Measurements from ENCODE around the gene KCNG2.

The KCNG2 gene

DNA sequence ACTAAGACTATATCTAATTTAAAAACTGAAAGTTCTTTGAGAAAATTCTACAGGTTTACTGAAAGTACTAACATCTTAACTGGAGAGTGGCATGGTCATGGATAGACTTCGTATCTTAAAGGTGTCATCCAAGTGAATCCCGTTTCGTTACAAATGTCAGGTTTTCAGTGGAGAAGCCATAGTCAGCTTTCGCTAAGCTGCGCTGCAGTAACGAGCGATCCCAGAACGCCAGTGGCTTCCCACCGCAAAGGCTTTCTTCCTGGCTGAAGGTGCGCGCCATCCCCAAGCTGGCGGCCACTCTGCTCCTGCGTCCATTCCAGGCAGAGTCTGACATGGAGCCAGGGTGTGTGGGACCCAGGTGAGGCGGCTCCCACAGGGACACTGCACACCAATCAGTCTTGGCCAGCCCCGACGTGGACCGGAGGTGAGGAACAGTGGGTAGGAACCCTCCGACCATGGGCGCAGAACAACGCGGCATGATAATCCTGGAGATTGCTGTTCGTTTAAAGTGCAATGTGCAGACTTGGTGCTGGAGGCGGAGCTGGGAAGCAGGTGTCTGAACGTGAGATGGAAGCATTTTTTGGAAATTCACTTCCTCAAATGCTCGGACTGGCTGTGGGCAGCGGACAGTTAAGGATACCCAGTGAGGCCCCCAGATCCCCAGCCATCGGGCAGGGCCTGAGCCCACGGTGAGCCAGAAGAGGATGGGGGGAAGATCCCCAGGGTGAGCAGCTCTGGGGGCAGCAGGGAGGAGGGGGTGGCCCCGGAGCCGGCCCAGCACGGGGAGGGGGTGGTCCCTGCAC lies 27.8 kb upstream of the KCNG2 start:
- no peak for DNase-seq

DNA sequence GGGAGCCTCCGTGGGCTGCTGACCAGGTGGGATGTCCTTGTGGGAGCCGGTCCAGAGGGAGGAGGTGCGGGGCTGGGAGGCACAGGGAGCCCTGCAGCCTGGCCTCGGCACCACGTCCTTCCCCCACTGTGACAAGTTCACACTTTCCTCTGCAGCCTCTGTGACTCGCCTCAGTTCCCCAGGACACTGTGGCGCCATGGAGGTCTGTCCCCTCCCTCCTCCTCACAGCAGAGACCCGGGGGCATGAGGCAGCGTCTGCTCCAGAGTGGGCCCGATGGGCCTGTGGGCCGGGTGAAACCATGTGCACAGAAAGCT lies 27.3 kb upstream of the KCNG2 start:
- DNase-seq: no peak

DNA sequence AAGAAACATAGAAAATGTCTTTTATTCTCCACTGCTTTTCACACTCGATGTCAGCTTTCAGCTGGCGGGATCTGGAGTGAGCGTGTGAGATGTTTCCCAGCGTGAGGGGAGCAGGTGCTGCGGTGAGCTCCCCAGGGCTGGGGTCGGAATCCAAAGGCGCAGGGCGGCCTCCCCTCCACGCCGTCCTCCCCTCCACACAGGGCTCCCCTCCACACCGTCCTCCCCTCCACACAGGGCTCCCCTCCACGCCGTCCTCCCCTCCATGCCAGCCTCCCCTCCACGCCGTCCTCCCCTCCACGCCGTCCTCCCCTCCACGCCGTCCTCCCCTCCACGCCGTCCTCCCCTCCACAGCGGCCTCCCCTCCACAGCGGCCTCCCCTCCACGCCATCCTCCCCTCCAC lies 26.9 kb upstream of the KCNG2 start:
- DNase-seq: no peak

DNA sequence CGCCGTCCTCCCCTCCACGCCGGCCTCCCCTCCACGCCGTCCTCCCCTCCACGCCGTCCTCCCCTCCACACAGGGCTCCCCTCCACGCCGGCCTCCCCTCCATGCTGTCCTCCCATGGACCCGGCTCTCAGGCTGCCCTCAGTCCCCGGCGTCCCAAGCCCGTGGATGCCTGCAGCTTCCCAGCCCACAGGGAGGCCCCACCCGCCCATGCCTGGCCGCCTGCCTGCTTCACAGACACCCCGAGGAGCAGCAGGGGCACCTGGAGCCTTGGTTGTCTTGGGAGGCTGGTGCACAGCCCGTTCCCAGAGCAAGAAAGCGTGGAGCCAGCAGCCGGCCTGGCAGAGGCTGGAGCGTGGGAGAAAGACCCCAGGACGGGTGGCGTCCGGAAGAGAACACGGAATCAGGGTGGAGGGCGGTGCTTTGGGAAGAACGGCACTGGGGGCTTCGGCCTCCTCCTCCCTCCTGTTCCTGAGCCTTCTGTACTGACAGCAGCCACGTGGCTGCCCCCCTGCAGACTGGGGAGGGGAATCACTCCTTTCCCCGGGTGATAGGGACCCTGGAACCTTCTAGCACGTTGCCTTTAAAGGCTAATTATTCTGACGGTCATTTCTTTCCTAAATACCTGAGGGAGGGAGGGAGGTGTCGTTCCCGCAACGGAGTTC lies 26.2 kb upstream of the KCNG2 start:
- no peak for DNase-seq

DNA sequence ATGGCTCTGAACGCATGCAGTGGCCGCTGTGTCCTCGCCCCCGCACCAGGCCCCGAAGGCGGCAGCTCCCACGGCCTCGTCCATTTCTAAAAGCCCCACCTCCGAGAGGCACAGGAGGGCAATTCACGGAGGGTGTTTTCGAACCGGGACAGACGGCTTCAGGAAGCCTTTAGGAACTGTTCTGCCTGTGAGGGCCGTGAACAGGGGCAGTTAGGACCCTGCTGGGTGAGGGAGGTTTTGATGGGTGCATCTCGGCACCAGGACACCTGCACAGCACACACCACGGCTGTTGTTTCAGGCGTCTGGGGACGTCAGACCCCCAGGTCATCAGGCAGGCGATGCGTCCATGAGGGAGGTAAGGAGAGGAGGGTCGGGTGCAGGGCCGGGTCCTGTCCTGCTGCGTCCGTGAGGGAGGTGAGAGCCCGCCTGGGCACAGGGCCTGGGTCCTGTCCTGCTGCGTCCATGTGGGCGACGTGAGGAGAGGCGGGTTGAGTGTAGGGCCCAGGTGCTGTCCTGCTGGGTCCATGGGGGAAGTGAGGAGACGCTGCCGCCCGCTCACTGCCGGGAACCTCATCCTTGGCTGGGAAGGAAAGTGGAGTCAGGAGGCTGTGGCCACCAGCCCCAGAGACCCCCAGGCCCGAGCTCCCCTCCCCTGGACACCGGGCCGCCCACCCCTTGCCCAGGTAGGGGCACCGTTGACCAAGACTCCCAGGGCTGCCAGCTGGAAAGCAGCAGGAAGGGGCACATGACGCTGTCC lies 25.5 kb upstream of the KCNG2 start:
- no peak for DNase-seq

DNA sequence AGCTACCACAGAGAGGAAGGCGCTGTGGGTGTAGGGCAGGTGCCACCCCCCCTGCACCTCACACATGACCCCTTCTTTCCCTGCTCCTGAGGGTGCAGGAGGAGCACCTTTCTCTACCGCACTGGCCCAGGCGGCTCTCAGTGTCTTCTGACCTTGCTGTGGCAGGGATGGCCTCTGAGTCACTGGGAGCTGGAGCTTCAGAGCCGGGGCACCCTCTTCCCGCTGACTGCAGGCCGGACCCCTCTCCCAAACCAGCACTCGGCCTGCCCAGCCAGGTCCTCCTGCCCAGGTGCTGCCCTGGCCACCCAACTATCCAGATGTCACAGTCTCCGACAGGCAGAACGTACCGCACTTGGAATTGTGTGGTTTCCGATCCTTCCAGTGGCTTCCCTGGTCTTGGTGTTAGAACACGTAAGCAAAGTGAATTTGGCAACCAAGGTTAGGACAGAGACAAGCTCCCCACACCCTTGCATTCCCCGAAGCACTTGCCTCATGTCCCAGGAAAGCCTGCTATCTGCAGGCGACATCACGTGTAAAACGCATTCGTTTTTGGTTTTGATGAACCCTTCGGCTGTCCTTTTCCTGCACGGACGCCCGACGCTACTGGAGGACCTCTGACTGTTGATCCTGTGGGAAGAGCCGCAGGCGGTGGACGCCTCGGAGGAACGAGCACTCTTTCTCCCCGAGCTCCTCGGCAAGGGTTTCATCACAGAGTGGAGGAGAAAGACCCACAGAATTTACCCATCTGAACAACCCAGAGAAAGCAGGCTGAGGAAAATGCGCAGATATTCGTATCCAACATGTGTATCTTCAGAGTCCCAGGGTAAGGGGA lies 24.7 kb upstream of the KCNG2 start:
- DNase-seq: no peak

DNA sequence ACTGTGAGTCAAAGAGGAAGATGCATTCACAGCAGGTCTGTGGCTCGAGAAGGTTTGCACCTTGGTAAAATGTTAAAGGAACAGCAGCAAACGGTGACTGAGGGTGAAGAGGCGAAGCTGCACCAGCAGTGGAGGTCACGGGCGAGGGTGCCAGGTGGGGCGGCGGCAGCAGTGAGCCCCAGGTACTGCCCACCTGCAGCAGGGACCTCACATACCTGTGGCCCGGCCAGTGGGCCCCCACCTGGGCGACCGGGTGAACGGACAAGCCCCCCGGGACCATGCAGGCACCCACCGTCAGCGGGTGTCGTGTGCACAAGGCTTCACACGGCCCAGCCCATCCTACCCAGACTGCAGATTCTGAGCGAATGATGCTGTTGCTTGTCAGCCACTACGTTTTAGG lies 23.6 kb upstream of the KCNG2 start:
- no peak for DNase-seq

DNA sequence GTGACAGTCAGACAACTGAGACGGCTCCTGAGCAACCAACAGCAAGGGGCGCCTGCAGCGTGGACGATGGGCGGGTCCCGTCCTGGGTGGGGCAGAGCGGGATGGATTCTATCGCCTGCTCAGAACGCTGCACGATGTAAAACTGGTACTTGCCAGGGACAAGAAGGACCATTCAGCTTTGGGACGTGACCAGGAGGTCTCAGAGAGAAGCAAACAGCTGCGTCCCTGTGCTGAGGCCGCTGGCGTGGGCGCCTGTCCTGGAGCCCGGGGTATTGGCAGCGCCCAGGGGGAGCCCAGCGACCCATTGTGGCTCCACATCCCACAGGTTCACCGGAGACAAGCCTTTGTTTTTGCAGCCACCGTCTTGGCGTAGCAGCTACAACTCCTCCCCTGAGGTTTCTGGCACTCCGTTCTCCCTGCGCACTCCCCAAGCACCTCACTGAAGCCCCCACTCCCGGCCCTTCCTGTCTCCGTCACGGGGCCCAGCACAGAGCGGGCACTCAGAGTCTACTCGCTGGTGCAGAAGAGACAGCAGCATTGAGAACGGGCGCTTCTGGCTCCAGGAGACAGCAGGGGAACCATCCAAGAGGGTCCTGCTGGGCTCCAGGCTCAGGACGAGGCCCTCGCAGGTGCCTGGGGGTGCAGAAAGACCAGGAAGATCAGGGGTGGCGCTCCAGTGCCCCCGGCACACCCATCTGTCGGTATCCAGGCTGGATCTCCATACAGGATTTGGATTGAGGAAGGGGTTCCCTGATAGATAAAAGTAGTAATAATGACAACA lies 22.1 kb upstream of the KCNG2 start:
- no peak for DNase-seq

DNA sequence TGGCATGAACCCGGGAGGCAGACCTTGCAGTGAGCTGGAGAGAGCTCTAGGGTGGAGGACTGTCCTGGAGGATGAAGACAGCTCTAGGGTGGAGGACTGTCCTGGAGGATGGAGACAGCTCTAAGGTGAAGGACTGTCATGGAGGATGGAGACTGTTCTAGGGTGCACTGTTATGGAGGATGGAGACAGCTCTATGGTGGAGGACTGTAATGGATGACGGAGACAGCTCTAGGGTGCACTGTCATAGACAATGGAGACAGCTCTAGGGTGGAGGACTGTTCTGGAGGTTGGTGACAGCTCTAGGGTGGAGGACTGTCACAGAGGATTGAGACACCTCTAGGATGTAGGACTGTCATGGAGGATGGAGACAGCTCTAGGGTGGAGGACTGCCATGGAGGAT lies 21.1 kb upstream of the KCNG2 start:
- DNase-seq: no peak

DNA sequence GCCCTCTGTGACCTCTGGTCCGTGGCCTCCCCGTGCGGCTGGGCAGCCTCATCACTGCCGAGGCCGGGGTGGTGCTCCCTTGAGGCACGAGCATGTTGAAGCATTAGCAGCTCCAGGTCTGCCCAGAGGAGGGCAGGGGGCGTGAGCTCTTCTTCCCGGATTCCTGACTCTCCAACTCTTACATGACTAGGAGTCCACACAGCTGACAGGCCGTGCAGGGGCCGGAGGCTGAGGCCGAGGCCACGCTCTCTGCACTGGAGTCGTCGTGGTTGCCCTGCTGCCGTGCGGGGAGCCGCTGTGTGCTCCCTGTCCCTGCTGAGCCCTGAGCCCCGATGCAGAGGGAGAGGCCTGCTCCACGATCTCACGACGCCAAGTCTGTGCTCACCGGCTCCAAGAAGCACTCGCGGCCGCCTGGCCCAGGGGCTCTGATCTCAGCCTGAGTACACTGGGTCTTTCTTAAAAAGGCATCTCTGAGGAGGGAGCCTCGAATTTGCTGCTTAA lies 19.4 kb upstream of the KCNG2 start:
- DNase-seq: no peak

DNA sequence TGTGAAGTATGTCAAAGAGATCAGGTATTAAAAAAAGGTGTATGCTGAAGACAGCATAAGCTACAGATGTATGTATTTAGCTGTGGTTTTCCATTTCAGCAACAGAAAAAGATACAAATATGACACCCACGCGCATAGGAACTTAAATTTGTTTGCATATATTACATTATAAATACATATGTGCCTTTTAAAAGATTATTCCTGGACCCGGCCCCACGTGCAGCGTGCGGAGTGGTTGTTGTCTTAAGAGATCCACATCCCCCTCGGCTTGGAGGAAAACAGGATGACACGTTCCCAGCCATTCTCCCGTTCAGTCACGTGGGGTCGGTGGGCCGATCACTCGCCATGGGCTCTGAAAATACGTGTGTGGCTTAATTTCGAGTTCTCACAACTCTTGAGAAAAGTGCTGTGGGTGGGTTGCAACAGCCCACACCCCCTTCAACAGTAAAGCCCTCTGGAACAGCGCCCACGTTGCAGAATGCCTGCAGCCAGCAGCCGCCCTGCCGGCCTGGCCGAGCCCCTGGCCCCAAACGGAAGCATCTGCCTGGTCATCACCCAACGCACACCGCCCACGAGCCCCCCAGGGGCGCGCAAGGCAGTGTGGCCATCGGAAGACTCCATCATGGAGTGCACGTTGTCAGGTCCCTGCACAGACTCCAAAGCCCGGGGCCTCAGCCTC lies 18.6 kb upstream of the KCNG2 start:
- no peak for DNase-seq

DNA sequence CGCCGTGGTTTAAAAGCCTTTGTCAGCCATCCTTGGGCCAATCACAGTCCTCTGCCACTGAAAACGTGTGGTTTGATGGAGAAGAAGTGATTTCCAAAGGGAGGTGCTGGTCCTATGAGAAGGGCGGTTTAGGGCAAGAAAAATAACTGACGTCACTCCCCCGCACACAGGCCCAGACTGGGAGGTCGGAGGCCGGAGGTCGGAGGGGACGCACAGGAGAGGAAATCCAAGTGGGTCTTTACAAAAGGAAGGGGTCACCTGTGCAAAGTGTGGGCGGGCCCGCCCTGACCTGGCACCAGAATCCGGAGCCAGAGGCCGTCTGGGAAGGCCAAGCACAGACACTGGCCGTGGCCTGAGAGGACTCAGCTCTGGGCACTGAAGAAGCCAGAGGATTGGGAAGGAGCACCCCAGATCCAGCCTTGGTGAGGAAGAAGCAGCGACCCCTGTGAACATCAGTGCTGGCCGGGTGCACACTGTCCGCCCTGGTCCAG lies 18.0 kb upstream of the KCNG2 start:
- DNase-seq: no peak

DNA sequence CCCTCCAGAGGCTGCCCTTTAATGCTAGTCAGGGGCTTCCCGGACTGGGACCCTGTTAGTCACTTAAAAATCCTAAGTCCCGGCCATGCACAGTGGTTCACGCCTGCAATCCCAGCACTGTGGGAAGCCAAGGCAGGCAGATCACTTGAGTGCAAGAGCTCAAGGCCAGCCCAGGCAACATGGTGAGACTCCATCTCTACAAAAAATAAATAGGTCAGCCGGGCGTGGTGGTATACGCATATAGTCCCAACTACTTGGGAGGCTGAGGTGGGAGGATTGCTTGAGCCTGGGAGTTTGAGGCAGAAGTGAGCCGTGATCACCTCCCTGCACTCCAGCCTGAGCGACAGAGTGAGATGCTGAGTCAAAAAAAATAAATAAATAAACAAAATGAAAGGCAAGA lies 17.2 kb upstream of the KCNG2 start:
- DNase-seq: no peak

DNA sequence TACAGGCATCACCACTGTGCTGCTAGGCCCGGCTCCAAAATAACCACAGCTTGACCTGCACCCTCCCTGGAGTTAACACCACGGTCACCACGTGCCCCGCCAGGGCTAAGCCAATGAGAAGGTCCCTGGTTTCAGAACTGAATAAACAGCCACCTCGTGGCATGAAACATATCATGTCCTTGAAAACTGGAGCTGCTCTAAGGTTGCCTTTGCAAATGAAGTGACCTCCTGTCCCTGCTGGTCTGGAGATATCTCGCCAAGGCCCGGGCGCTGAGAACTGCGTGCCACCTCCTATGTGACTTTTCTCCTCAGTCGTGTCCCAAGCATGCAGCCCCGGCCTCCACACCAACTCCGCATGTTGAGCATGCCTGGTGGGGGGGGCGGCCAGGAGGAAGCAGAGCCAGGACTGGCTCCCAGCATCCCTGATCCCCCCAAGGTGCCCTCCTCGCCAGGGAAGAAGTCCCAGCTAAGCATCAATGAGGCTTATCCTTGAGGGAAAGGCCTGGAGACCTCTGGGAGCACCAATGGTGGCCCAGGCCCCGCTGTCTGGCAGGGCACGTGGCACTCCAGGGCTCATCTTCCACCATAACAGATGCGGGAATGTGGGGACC lies 16.3 kb upstream of the KCNG2 start:
- DNase-seq: no peak

DNA sequence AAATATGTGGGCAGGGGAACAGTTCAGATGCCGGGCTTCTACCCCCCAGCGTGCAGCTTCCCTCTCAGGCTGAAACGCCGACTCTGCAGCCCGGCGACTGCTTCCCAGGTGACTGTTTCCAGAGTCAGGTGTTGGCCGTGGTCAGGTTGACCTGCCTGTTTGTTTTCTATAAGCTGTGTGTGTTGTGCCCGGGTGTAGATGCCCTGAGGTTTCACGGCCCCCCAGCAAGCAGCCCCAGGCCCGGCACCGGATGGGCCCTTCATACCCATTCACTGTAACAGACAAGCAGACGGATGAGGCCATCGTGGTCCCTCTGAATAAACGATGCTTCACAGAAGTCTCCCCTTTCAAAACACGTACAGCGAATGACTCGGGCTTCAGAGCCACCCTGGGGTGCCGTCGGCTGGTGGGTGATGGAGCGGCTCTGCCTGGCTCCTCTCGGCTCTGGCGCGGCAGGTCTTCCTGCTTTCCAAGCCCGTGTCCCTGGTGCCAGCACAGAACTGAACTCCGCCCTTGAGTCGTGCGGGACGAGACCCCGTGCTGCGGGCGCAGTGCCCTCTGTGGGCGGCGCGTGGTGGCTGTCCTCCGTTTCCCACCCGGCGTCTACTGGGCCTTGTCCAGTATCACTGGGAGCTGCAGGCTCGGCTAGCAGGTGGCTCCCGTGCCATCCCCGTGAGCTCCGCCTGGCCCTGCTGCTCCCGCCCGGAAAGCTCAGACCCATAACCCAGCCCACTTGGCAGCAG lies 15.0 kb upstream of the KCNG2 start:
- no peak for DNase-seq

DNA sequence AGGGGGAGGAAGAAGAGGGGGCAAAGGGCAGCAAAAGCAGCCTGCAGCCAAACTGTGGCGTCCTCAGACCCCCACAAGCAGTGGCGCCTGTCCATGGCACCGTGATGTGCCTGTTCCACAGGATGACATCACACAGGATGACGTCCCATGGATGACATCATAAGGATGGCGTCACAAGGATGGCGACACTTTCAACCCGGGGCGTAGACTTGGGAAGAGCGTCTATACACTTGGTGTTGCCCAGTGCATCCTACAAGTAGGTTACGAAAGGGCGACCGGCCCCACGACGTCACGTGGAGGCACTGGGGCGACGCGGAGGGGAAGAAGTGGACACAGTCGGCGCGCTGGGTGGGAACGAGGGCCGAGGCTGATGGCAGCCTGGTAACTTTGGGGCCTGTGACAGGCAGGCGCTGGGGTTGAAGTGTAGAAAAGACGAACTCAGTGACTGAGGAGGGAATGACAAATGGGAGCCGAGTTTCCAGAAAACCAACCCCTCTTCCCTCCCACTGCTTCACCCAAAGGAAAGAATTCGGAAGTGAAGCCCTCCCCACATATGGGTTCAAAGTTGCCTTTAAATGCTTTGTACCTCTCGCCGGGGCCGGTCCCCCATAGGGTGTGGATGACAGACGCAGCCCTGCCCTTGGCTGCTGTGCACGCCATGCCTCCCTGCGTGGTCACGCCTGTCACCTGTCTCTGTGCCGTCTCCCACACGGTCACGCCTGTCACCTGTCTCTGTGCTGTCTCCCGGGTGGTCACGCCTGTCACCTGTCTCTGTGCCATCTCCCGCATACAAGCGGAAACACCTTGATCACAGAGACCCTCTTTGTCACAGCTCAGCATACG lies 13.4 kb upstream of the KCNG2 start:
- DNase-seq: no peak

DNA sequence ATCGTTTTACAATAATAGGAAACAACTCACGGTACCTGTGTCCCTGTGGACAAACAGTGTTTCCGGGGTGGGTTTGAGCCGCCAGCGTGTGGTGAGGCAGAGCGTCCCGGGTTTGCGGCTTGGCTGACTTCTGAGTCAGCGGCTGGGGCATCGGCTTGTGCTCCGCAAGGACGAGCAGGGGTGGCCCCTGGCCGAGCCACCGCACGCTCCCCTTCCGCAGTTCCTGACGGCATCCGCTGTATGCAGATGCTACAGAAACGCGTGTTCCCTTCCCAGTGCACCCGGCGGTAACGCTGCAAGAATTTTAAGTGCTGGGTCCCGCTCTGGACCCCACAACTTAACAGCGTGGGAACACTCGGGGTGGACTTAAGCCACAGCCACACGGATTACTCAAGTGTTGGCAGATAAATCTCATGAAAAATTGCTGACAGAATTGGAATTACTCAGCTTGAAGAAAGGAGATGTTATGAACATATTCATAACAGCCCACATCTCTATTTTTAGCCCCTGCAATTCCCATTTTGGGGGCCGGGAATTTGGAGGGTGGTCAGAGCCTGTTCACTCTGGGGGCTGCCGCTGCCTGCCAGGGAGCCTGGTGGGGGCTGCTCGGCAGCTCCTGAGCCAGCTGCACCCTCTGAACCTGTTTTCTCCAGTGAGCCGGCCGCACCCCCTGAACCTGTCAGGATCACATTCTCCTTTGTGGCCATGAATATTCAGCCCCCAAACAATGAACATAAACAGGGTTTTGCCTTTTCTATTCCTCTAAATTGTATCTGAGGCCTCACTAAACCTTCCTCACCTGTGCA lies 12.6 kb upstream of the KCNG2 start:
- DNase-seq: no peak

DNA sequence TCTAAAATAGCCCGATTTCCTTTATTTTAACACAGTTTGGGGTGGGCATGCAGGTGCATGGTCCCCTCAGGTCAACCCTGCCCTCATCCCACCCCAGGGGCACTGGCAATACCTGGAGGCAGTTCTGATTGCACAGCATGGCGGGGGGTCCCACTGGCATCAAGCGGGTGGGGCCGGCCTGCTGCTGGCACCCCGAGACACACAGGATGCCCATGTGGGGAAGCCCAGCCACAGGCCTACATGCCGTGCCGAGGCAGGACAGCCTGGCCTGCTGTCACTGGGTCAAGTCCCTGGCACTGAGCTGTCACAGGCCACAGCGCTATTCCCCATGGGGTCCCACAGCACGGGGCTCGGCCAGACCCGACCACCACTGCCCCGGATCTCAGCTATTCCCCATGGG lies 11.9 kb upstream of the KCNG2 start:
- no peak for DNase-seq

Measured in hippocampal formation (tissue), 2 donors.